Measurements from ENCODE around the gene SSU72.

SSU72 gene

GRCh38 chr1:1610796-1611195 lies 36.1 kb upstream of the SSU72 start:
- DNase-seq (ENCODE audit: low spot score), result no peak

GRCh38 chr1:1609822-1610485 lies 35.3 kb upstream of the SSU72 start:
- no peak for DNase-seq (ENCODE audit: low spot score)

- DNase-seq (ENCODE audit: low spot score), result no peak
Observed at GRCh38 chr1:1606232-1606631, 31.6 kb upstream of the SSU72 start.

- no peak for DNase-seq (ENCODE audit: low spot score)
Observed at GRCh38 chr1:1605724-1606123, 31.1 kb upstream of the SSU72 start.

- DNase-seq (ENCODE audit: low spot score), result no peak
Observed at GRCh38 chr1:1605034-1605591, 30.4 kb upstream of the SSU72 start.

GRCh38 chr1:1604374-1605033 lies 29.8 kb upstream of the SSU72 start:
- DNase-seq (ENCODE audit: low spot score), result no peak

GRCh38 chr1:1603671-1604373 lies 29.2 kb upstream of the SSU72 start:
- no peak for DNase-seq (ENCODE audit: low spot score)

- no peak for DNase-seq (ENCODE audit: low spot score)
Observed at GRCh38 chr1:1602968-1603506, 28.4 kb upstream of the SSU72 start.

GRCh38 chr1:1602304-1602967 lies 27.8 kb upstream of the SSU72 start:
- no peak for DNase-seq (ENCODE audit: low spot score)

GRCh38 chr1:1601564-1602303 lies 27.1 kb upstream of the SSU72 start:
- no peak for DNase-seq (ENCODE audit: low spot score)

- no peak for DNase-seq (ENCODE audit: low spot score)
Observed at GRCh38 chr1:1600861-1601563, 26.3 kb upstream of the SSU72 start.

GRCh38 chr1:1599935-1600860 lies 25.5 kb upstream of the SSU72 start, which contains the start of gene FNDC10:
Gene FNDC10, minus strand, starts transcription at chr1:1600135. Its CDS starts 120 bp downstream, at chr1:1600015.
- peak; percentile 12 for DNase-seq (ENCODE audit: low spot score)

- peak; percentile 40 for DNase-seq (ENCODE audit: low spot score)
Observed at GRCh38 chr1:1599030-1599934, 24.6 kb upstream of the SSU72 start.

- no peak for DNase-seq (ENCODE audit: low spot score)
Observed at GRCh38 chr1:1598720-1599029, 24.0 kb upstream of the SSU72 start.

GRCh38 chr1:1598051-1598719 lies 23.5 kb upstream of the SSU72 start:
- no peak for DNase-seq (ENCODE audit: low spot score)

GRCh38 chr1:1597275-1597930 lies 22.7 kb upstream of the SSU72 start:
- no peak for DNase-seq (ENCODE audit: low spot score)

- DNase-seq (ENCODE audit: low spot score), result no peak
Observed at GRCh38 chr1:1596493-1597274, 22.0 kb upstream of the SSU72 start.

Data from LoVo (cell line).